Suprapubic skin (tissue), 4 donors: ENCODE results near the gene TRIM69.

Source experiments
- CTCF ChIP-seq, 2 donors: fragments of 200-600 bp in 1 of 2; fragments of 450-650 bp in 1 of 2; sonication (generic) in 1 of 2; IDR thresholded peaks; one replicate each; pipeline ENCODE4 v1.5.1; 2016 to 2019; ENCODE audit warnings: antibody characterized with exemption in 2 of 2, mild to moderate bottlenecking in 1 of 2, moderate library complexity in 1 of 2
- EP300 ChIP-seq: sonication (generic); formaldehyde crosslinking; IDR thresholded peaks from one replicate; pipeline ENCODE4 v1.6.1; 2017; ENCODE audit warnings: antibody characterized with exemption
- POLR2A ChIP-seq, 2 donors: fragments of 450-650 bp; IDR thresholded peaks; one replicate each; pipeline ENCODE4 v1.6.1; 2017; ENCODE audit warnings: antibody characterized with exemption in 2 of 2, mild to moderate bottlenecking in 2 of 2, moderate library complexity in 2 of 2
- POLR2AphosphoS5 ChIP-seq, 3 donors: sonication (generic); formaldehyde crosslinking; IDR thresholded peaks; one replicate each; pipeline ENCODE4 v1.6.1; 2017; ENCODE audit warnings: antibody characterized with exemption in 3 of 3

DNA sequence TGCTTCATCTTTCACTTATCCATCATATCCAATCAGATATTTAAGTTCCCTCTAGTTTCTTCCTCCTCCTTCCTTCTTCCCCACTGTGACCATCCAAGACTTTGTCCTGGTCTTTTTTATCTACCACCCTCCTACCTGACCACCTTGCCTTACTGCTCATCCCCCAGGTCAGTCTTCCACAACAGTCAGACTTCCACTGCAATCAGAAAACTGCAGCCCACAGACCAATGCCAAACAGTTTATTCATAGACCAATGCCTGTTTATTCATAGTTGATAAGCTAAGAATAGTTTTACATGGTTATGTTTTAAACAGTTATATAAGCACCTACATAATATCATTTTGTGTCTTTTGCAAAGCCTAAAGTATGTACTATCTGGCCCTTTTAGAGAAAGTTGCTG is 65.5 kb downstream of the TRIM69 start:
- no peak for TF ChIP-seq CTCF (IDR thresholded peaks at IDR 0.05)
- no peak for TF ChIP-seq EP300
- no peak for TF ChIP-seq POLR2A (IDR thresholded peaks at IDR 0.05)
- no peak for TF ChIP-seq POLR2AphosphoS5 (IDR thresholded peaks at IDR 0.05)
